ENCODE measurements around the gene SPECC1.

DNA sequence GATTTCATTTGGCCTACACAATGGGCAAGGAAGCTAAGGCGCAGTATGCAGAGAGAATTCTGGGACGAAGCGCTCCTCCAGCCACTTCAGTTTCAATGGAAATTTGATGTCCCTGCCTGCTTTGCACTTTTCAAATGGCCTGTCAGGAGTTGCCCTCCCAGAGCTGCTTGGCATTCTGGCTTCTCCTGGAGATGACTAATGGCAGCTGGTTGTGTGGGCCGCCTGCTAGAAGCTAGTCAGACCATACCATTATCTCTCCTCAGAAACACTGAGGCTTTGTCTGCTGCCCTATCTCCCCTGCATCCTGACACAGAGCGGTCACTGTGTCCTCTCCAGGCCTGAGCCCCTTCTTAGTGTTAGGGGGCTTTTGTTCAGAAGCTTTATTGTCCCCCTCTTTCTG lies 180.1 kb downstream of the SPECC1 start:
- no peak for TF ChIP-seq ZNF274 (IDR thresholded peaks at IDR 0.05; ENCODE audit: low read depth, low read length)
- TF ChIP-seq YY1 (IDR thresholded peaks at IDR 0.05; ENCODE audit: insufficient read depth, insufficient read length), result no peak
- no peak for TF ChIP-seq SUZ12 (IDR thresholded peaks at IDR 0.05; ENCODE audit: extremely low read depth, insufficient read depth, insufficient read length)

Measured in NT2/D1 (cell line).